ENCODE data around the gene ATP1B3.
"Not testable (repeated sequence)": the region's sequence is repeated elsewhere in the genome, so short reads cannot be mapped to it uniquely, and the experiment has no call there.

ATP1B3 gene

GRCh38 chr3:141913150-141913811, 36.8 kb downstream of the ATP1B3 start:
- TF ChIP-seq CTCF (IDR thresholded peaks at IDR 0.05; ENCODE audit: low read depth, low read length, missing control alignments) = peak; percentile 66
- DNase-seq (ENCODE audit: low read depth) = peak; percentile 33
- in situ Hi-C loops (cut with HindIII; ENCODE audit: low sequenced_read_pairs) = no loop called here
- no peak overlapping the region for H3K4me3 ChIP-seq (ENCODE audit: low read depth, low read length)

DNA sequence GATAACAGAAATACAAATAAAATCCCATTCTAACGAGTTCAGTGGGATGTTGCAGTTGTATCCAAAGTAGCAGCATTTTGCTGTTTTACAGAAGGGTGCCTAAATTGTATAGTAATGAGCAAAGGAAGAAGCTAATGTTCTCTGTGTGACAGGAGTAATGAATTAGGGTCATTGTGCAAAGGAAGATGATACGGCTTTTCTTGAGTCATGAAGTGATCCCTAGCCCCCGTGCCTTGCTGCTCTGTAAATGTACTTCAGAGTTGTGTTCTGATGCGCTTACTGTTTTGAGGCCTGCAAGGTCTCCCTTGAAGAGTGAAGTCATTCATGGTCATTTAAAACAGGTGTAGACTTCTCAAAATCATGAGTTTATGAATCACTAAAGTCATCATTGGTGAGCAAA, 37.9 kb downstream of the ATP1B3 start:
- no peak for TF ChIP-seq CTCF (IDR thresholded peaks at IDR 0.05; ENCODE audit: low read depth, low read length, missing control alignments)
- DNase-seq (ENCODE audit: low read depth) = no peak
- in situ Hi-C loops (cut with HindIII; ENCODE audit: low sequenced_read_pairs) = no loop called here
- no peak overlapping the region for H3K4me3 ChIP-seq (ENCODE audit: low read depth, low read length)

DNA sequence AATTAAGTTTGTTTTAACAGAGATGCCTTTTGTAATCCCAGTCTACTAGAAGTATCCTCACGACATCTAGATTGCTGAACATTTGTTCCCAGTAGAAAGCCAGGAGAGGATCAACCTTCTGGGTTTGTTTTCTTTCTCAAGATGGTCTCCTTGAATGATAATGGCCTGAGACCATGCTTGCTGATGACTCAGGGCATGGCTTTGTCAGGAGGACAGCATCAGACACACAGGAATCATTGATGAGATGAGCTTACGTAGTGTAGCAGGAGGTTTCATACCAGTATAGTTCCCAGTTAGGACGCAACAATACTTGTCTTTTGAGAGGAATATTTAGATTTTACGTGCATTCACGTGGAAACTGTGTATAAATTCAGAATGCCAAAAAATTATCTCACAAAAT, 38.6 kb downstream of the ATP1B3 start:
- no peak overlapping the region for H3K4me3 ChIP-seq (ENCODE audit: low read depth, low read length)
- no peak for DNase-seq (ENCODE audit: low read depth)
- no peak for TF ChIP-seq CTCF (IDR thresholded peaks at IDR 0.05; ENCODE audit: low read depth, low read length, missing control alignments)
- in situ Hi-C loops (cut with HindIII; ENCODE audit: low sequenced_read_pairs) = no loop called here

DNA sequence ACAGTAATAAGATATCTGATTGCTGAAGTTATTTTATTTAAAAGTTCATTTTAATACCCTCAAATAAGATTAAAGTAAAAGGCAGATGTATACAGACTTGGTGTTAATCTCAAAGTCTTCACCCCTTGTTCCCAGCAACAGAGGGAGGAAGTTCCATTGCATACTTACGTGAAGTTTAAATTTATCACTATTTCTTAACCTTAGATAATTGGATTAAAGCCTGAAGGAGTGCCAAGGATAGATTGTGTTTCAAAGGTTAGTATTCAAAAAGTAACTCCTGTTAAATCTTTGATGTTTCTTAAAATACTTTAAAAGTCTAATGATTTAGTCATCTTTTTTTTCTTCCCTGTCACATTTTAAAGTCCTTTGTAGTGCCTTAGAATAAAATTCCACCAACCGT, 39.3 kb downstream of the ATP1B3 start:
- in situ Hi-C loops (cut with HindIII; ENCODE audit: low sequenced_read_pairs) = no loop called here
- DNase-seq (ENCODE audit: low read depth) = no peak
- TF ChIP-seq CTCF (IDR thresholded peaks at IDR 0.05; ENCODE audit: low read depth, low read length, missing control alignments) = no peak
- no peak overlapping the region for H3K4me3 ChIP-seq (ENCODE audit: low read depth, low read length)

- in situ Hi-C loops (cut with HindIII; ENCODE audit: low sequenced_read_pairs) = no loop called here
Measured at GRCh38 chr3:141920701-141921100, 44.3 kb downstream of the ATP1B3 start.

GRCh38 chr3:141921316-141921715, 44.9 kb downstream of the ATP1B3 start:
- TF ChIP-seq CTCF (IDR thresholded peaks at IDR 0.05; ENCODE audit: low read depth, low read length, missing control alignments) = no peak
- in situ Hi-C loops (cut with HindIII; ENCODE audit: low sequenced_read_pairs) = no loop called here
- H3K4me3 ChIP-seq (ENCODE audit: low read depth, low read length) = no peak overlapping the region
- no peak for DNase-seq (ENCODE audit: low read depth)

More at GRCh38 chr3:141920701-141921100, 44.3 kb downstream of the ATP1B3 start:
- H3K4me3 ChIP-seq (ENCODE audit: low read depth, low read length) = no peak overlapping the region
- no peak for DNase-seq (ENCODE audit: low read depth)
- TF ChIP-seq CTCF (IDR thresholded peaks at IDR 0.05; ENCODE audit: low read depth, low read length, missing control alignments) = no peak

GRCh38 chr3:141925677-141926076, 49.2 kb downstream of the ATP1B3 start:
- in situ Hi-C loops (cut with HindIII; ENCODE audit: low sequenced_read_pairs); DNase-seq (ENCODE audit: low read depth); H3K4me3 ChIP-seq (ENCODE audit: low read depth, low read length): not testable (repeated sequence)

Measured in astrocyte of the cerebellum (primary cell).